ENCODE measurements around the gene GNPTG.

GNPTG gene

DNA sequence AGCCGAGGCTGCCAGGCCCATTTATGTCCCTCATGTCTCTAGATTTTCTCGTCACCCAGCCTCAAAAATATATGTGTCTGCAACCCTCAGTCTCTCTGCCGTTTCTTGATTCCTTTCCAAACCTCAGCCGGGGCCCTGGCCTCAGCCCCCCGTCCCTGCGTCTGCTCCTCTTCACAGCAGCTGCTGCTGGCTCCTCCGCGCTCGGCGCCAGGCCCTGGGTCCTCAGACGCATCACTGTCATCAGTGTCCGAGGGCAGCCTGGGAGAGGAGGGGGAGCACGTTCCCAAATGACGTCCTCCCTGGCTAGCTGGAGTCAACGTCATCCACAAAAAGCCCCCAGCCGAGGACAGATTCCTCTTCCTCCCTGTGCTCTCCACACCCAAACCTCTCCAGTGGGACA lies 2.4 kb upstream of the GNPTG start:
- no peak for DNase-seq

DNA sequence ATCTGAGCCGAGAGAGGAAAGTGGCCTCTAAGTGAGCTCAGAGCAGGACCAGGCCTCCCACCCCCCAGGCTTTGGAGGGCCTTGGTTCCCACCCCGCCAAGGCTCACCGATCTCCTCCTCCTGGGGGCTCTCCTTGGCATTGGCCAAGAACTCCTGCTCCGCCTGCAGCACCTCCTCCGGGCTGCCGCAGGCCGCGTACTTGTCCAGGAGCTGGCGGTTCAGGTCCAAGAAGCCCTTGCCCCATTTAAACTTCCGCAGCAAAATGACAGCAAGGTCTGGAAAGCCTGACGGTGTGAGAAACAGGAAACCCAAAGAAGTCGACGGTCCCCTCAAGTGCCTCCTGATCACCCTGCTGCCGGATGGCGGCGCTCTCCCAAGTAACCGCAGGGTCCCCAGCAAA lies 1.8 kb upstream of the GNPTG start:
- DNase-seq = no peak

DNA sequence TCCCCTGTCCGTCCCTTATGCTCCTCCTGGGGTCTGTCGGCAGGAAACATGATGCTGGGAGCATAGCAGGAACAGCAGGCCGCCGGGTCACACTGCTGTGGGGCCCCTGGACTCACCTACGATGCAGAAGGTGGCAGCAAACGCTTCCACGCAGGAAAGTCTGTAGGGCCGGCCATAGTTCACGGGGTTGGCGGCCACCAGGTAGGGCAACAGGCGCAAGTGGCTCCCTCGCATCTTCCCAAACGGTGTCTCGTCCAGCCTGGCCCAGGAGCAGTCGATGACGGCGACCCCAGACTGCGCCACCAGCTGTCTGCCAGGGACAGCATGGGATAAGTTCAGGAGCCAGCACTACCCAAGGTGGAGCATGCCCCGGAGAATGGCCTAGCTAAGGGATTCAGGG lies 1.0 kb upstream of the GNPTG start:
- DNase-seq = no peak

DNA sequence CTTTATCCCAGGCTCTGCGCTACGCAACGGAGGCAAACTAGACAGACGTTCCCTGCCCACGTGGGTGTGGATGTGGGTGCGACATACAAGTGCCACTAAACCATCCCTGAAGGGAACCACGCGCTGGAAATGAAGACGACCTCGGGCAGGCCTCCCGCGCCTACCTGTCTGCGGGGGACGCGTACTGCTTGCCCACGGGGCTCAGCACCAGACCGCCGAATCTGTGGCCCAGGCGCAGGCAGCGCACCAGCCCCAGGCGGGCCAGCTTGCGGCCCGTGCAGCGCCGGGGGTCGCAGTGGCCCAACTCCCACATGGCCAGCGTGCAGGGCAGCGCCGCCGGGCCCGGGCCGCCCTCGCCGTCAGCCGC lies 533 bp upstream of the GNPTG start:
- no peak for DNase-seq

DNA sequence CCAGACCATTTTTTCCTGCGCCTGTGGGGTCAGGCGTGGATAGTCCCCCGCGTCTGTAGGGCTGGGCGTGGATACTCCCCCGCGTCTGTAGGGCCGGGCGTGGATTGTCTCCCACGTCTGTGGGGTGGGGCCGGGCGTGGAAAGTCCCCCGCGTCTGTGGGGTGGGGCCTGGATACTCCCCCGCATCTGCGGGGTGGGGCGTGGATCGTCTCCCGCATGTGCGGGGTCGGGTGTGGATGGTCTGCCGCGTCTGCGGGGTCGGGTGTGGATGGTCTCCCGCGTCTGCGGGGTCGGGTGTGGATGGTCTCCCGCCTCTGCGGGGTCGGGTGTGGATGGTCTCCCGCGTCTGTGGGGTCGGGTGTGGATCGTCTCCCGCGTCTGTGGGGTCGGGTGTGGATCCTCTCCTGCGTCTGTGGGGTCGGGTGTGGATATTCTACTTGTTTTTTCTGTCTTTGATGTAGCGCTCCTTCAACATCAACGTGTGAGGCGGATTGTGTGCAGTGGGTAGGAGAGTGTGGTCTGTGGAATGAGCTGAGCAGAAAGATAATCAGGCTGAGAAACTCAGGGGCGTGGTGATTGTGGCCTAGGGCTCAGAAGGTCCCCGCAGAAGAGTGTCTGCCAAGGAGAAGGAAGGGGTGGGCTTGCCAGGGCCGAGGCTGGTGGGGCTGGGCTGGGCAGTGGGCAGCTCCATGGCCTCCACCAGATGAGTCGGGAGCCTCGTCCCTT lies 3.2 kb downstream of the GNPTG start:
- DNase-seq = no peak

DNA sequence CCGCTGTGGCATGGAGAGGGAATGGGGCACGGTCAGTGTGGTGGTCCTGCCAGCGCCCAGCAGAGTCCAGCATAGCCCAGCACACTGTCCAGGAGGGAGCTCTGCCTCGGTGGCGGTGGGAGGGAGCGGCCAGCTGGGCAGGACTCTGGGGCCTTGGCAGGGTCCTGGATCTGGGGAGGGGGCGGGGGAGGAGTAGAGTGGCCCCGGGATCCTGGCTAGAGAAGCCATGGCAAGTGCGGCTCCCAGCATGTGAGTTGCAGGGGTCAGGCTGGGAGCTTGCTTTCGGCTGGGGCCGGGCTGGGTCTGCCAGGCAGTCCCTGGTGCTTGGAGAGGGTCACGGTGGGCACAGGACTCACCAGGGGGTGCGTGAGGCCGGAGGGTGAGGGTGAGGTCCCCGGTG lies 3.9 kb downstream of the GNPTG start:
- DNase-seq = no peak

DNA sequence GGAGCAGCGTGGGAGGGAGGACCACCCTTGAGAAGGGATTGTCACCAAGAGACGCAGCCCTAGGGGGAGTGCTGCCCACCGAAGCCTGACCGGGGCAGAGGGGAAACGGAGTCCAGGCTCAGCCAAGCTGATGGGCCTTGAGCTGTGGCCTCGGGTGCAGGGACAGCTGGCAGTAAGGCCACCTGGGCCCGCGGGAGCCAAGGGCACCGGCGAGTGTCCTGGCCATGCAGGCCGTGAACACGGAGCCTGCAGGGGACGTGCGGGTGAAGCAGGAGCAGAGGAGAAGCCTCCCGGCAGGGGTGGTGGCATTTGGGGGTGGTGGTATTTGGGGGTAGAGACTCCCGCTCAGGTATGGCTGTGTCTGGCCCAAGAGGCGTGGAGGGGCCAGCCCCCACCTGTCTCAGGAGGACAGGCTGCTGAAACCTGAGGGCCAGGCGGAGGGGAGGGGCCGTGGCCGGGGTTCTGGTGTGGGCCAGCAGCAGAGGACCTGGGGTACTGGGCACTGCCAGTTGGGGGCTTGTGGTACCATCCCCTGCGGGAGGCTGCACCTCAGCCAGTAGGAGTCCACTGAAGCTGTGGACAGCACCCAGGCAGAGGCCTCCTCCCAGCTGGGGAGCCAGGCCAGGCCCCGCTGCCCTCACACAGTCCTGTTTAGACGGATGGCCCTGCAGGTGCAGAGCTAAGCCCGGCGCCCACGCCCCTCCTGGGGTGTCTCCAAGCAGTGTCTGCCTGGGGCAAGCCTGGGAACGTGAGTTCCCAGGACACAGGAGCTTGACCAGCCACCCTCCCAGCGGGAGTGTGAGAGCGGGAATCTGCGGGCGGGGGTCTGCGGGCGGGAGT lies 4.5 kb downstream of the GNPTG start:
- no peak for DNase-seq

DNA sequence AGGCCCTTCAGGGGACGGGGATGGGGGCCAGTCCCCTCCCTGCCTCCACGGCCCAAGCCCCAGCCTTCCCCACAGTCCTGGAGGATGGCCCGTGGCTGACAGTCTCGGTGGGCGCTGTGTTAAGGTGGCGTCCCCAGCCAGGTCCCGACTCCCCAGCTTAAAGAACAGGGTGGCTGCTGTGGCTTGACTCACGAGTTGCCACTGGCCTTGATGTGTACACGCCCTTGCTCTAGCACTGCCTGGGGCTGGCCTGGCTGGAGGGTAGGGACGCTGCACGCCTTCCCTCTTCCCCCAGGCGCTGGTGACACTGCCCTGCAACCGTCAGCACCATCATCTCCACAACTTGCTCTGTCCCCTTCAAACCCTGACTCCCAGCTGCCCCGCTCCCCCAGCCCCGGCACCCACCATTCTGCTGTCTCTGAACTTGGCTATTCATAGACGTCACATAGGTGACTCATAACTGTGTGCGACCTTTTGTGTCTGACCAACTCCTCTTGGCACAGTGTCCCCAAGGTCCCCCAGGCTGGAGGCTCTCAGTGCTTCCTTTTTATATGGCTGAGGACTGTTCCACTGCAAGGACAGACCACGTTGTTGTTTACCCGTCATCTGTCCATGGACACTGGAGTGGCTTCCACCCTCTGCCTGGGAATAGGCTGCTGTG lies 6.3 kb downstream of the GNPTG start:
- DNase-seq = no peak

DNA sequence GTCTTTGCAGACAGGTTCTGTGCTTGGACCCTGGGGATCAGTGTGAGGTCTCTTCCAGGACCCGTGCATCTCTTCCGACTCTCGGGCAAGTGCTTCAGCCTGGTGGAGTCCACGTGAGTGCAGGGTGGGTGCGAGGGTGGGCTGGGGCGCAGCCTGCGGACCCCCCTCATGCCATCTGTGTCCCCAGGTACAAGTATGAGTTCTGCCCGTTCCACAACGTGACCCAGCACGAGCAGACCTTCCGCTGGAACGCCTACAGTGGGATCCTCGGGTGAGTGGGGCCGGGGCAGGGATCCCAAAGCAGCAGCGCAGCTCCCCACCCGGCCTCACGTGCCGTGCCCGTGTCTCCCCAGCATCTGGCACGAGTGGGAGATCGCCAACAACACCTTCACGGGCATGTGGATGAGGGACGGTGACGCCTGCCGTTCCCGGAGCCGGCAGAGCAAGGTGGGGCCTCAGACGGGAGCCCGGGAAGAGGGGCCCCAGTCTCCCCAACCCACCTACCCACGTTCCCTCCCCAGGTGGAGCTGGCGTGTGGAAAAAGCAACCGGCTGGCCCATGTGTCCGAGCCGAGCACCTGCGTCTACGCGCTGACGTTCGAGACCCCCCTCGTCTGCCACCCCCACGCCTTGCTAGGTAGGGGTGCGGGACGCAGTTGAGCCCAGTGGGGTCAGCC lies 10.1 kb downstream of the GNPTG start:
- DNase-seq = no peak

DNA sequence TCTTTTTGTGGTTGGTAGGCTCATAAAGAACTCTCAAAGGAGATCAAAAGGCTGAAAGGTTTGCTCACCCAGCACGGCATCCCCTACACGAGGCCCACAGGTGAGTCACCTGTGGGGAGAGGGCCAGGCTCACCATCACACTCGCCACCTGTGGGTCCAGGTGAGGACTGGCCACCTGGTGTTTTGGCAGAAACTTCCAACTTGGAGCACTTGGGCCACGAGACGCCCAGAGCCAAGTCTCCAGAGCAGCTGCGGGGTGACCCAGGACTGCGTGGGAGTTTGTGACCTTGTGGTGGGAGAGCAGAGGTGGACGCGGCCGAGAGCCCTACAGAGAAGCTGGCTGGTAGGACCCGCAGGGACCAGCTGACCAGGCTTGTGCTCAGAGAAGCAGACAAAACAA lies 11.1 kb downstream of the GNPTG start:
- no peak for DNase-seq

DNA sequence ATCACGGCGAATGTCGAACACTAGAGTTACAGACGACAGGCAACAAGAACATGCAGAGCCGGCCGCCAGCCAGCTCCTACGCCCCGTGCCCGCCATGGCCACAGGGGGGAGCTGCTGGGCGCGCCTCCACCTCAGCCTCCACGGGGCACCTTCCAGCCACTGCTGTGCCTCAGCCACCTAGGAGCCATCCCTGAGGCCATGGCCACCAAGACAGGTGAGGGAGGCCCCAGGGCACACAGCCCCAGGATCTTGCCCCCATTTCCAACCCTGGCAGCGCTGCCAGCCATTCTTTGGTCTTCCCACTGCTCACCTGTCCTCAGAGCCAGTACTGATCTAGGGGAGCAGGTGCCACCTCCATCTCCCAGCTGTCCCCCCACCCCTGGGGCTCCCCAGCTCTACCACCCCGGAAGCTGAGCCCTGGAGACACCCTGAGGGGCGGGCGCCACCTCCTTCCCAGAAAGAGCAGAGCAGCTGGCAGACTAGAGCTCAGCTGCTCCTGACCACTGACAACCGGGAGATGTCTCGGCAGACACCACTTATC lies 11.8 kb downstream of the GNPTG start:
- DNase-seq = peak; percentile 30

DNA sequence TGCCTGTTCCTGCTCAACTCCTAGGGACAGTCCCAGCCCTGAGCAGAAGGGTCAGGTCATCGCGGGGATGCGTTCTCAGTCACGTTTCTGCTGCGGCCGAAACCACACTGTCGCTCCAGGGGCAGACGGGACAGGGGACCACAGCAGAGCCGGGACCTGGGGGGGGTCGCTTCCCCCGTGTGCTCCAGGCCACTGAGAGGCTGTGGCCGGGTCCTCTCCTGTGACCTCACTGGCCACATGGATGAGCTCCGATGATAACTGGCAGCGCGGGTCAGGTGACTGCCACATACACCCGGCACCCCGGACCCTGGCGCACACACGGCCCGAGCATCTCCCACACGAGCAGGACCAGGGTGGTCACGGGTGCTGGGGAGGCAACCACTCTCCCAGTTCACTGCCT lies 12.8 kb downstream of the GNPTG start:
- DNase-seq = no peak

DNA sequence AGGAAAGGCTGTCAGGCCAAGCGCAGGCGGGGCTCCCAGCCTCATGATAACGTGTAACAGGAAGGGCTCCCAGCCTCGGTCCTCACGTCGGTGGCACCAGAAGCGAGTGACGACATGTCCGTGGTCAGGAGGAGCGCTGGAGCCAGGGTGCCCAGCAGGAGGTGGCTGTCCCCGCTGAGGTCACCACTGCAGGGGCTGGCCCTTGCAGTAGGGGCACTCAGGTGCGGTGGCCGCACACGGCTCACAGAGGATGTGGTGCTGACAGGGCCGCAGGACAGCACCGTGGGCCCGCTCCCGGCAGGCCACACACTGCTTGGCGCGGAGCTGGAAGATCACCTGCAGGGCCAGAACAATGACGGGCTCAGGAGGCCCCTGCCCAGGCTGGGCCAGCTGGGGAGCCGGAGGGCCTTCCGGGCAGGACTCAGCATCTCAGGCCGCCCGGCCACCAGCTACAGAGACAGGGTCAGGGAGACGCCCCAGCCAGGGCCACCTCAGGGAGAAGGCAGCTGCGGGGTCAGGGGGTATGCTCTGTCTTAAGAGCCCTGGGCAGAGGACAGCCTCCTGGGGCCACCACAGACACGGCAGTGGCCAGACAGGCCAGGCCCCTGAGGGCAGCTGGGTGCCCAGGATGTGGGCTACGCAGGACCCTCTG lies 14.5 kb downstream of the GNPTG start:
- no peak for DNase-seq

DNA sequence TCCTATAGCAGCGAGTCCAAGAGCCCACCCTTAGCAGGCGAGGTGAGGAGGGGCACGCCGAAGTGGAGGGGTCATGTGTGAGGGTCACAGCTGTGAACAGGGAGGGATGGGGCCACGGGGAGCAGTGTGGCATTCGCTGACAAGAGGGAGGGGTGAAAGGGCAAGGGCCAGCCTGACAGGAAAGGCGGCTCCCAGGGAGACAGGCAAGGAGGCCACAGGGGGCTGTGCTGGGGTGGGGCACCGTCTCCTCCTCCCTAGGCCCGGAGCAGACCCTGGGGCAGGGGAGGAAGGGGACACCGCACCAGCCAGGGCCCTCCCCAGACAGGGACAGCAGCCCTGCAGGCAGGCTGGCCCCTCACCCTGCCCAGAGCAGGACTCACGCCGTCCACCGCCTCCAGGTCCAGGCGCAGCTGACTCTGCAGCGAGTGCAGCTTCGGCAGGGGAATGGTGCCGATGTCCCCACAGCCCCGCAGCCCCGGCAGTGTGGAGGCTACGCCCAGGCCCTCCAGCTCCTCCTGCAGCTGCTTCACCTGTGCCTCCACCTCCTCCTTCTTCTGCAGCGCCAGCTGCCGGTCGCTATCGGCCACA lies 15.1 kb downstream of the GNPTG start:
- no peak for DNase-seq

DNA sequence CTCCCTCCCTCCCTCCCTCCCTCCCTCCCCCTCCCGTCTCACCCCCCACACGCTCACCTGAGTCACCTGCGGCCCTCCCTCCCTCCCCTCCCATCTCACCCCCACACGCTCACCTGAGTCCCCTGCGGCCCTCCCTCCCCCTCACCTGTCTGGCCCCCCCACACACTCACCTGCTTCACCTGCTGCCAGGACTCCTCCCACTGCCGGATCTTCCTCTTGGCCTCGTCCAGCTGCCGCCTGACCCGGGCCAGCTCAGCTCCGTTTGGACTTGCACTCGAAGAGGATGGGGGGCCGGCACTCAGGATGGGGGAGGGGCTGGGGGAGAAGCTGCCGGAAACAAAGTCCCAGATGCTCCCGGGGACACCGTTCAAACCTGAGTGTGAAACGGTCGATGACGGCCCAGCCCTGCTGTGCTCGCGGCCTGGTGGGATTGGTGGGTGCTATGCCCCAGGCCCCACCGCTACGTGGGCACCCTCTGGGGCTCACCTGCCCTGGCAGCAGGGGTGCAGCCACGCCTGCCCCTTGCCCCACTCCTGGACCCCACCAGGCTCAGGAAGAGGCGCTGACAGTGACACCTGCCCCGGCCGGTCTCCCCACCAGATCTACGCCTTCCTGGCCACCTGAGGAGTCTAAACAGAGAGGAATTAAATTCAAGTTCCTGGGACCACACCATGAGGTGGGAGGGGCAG lies 15.9 kb downstream of the GNPTG start:
- DNase-seq = no peak

DNA sequence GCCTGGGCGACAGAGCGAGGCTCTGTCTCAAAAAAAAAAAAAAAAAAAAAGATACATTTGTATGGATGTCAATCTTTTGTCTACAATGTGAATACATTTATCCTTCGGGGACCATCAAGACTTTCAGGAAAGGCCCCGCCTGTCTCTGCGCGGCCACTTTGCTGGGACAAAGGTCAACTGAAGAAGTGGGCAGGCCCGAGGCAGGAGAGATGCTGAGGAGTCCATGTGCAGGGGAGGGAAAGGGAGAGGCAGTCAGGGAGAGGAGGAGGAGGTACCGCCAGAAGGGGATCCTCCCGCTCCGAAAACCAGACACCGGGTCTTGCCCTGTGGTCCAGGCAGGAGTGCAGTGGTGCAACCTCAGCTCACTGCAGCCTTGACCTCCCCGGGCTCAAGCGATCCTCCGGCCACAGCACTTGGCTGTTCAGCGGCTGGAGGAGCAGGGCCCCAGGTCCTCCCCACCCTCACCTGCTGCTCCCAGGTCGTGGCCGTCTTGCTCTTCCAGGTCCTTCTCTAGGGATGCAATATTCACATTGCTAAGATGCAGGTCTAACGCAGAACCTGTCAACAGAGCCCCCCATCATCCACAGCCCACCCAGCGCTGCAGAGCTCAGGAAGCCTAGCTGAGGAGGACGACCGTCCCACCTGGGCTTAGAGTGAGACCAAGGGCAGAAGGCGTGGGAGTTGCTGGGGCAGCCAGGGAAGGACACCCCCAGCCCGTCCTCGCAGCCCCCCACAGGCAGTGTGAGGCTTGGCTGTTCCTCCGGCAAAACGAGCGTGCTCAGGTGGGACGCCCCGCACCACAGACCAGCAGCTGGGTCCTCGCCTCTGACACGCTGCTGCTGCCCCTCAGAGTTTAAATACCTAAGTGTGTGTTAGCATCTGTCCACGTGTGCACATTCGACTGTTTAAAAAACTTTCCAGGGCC lies 19.6 kb downstream of the GNPTG start:
- no peak for DNase-seq

DNA sequence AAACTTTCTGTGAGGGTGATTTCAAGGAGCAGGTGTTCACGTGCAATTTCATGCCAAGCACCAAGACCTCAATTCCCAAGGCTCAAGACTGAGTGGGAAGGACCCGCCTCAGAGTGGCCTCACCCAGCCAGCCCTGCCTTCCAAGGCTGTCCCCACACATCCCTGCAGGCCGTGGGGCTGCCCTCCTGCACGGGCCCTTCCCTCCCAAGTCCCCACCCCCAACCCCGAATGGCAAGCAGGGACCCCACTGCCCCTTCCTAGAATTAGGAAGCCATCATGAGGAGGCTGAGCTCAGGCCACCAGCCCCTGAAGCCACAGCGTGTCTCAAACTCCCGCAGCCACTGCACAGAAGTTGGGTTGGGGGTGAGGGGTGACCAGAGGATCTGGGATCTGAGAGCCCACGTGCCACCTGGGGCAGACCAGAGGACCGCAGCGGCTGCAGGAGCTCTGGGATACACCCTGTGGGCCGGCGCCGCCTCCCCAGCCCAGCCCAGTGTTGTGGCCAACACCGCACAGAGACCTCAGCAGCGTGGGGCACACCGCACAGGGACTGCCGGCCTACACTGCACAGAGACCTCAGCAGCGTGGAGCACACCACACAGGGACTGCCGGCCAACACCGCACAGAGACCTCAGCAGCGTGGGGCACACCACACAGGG lies 20.7 kb downstream of the GNPTG start:
- DNase-seq = no peak

DNA sequence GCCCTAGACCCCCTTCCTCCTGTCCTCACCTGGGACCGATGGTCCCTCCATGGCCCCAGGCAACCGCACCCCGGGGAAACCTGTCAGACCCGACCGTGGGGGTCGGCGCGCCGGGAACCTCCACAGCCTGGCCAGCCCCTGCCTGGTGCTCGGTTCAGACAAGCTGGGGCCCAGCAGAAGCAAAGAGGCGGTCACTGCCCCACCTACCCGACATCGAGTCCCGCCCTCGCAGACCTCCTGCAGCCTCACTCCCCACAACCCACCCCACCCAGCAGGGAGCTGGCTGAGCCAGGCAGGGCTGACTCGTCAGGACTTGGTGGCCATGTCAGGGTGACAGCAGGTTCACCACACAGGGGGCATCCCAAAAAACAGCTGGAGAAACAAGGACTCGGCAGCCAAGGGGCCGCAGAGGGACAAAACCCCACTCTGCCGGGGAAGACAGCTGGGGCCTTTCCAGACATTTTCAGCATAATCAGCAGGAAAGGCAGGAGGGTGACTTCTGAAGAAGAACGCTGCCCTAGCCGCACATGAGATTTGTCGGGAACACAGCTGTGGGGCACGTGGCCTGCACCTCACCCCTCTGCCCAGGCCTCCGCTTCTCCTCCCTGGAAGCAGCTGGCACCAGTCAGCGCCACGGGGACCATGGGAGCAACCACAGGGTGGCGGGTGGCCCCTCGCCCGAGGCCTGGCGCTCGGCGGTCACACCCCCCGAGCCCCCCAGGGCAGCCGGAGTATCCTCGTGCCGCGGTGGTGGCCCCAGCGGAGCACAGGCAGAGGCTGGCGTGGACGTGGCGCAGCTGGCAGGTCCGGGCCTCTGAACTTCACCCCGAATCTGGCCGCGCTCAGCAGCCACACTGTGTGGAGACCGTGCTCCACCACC lies 22.9 kb downstream of the GNPTG start:
- no peak for DNase-seq

DNA sequence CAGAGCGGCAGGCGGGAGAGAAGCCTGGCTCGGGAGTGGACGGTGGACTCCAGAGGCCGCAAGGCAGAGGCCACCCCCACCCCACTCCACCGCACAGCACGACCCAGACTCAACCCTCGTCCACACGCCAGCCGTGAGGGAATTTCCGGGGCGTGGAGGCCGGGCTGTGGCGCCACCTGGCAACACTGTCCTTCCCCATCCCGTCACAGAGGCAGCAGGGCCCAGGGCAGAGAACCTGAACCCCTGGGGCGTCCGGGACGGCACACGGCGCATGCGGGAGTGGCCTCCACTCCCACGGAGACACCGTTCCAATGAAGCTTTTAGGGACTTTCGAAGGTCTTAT lies 23.5 kb downstream of the GNPTG start:
- no peak for DNase-seq
